Keratinocyte (primary cell): ENCODE data around the gene SELENOP. TPM values are rescaled to one million over a fixed set of nuclear protein-coding genes. Genes with fewer than 3 reads are reported as not detected.

Source experiments
- DNase-seq: peaks from one replicate; pipeline ENCODE4 v3.0.0-alpha.2; 2011; ENCODE audit warnings: low read depth, missing footprints, low spot score
- FAIRE-seq: peaks from 2 replicates; lab custom pipeline; 2011; peaks lifted over from hg19 to GRCh38; lab: Jason Lieb, UNC
- H2AFZ ChIP-seq: 2 replicates; pipeline ENCODE4 v1.6.0; 2012; ENCODE audit warnings: low read length, control low read depth, inconsistent platforms; ENCODE audit not compliant: control insufficient read depth
- H3K27ac ChIP-seq: 2 replicates; pipeline ENCODE4 v1.5.1; 2011; ENCODE audit warnings: low read length; ENCODE audit not compliant: control insufficient read depth, insufficient read depth
- H3K27me3 ChIP-seq: 3 replicates; pipeline ENCODE4 v1.6.0; 2011; ENCODE audit warnings: low read length; ENCODE audit not compliant: control insufficient read depth, insufficient read depth; ENCODE audit errors: extremely low read depth
- H3K36me3 ChIP-seq, 2 experiments: 2 replicates in 1 of 2; 3 replicates in 1 of 2; pipeline ENCODE4 v1.5.1; 2011; ENCODE audit warnings: low read length in 2 of 2, mild to moderate bottlenecking in 1 of 2; ENCODE audit not compliant: control insufficient read depth in 2 of 2, insufficient read depth in 2 of 2; ENCODE audit errors: extremely low read depth in 1 of 2
- H3K4me1 ChIP-seq: 3 replicates; pipeline ENCODE4 v1.5.1; 2011; ENCODE audit warnings: low read length; ENCODE audit not compliant: control insufficient read depth, insufficient read depth; ENCODE audit errors: extremely low read depth
- H3K4me2 ChIP-seq: 3 replicates; pipeline ENCODE4 v1.6.0; 2011; ENCODE audit warnings: low read depth, low read length; ENCODE audit not compliant: control insufficient read depth, insufficient read depth; ENCODE audit errors: extremely low read depth
- H3K4me3 ChIP-seq, 3 experiments: fragments of 200-600 bp in 1 of 3; sonication (generic) in 1 of 3; 2 replicates in 2 of 3; 3 replicates in 1 of 3; pipeline ENCODE4 v1.5.1; 2011 to 2016; ENCODE audit warnings: low read length in 3 of 3, mild to moderate bottlenecking in 3 of 3, control low read depth in 2 of 3, inconsistent platforms in 1 of 3, low read depth in 1 of 3, mixed read lengths in 1 of 3, mixed run types in 1 of 3, moderate library complexity in 1 of 3; ENCODE audit not compliant: control insufficient read depth in 2 of 3, insufficient read depth in 2 of 3; ENCODE audit errors: extremely low read depth in 1 of 3
- H3K79me2 ChIP-seq: 2 replicates; pipeline ENCODE4 v1.6.0; 2012; ENCODE audit warnings: low read length; ENCODE audit not compliant: control insufficient read depth, insufficient read depth
- H3K9ac ChIP-seq: 3 replicates; pipeline ENCODE4 v1.6.0; 2011; ENCODE audit warnings: low read length; ENCODE audit not compliant: control insufficient read depth, insufficient read depth; ENCODE audit errors: extremely low read depth
- H3K9me1 ChIP-seq: 3 replicates; pipeline ENCODE4 v1.6.0; 2011; ENCODE audit warnings: low read length; ENCODE audit not compliant: control insufficient read depth, insufficient read depth; ENCODE audit errors: extremely low read depth
- H3K9me3 ChIP-seq: 2 replicates; pipeline ENCODE4 v1.5.1; 2012; ENCODE audit warnings: low read depth, low read length; ENCODE audit not compliant: control insufficient read depth
- H4K20me1 ChIP-seq: 3 replicates; pipeline ENCODE4 v1.6.0; 2011; ENCODE audit warnings: low read length; ENCODE audit not compliant: control insufficient read depth, insufficient read depth; ENCODE audit errors: extremely low read depth
- CTCF ChIP-seq, 3 experiments: IDR thresholded peaks in 1 of 3; conservative IDR thresholded peaks in 1 of 3; optimal IDR thresholded peaks in 1 of 3; 2 replicates in 2 of 3; 3 replicates in 1 of 3; pipeline versions ENCODE3 to v1.5.1; 2011; ENCODE audit warnings: low read length in 3 of 3, mild to moderate bottlenecking in 3 of 3, moderate library complexity in 2 of 3, control low read depth in 1 of 3, inconsistent platforms in 1 of 3; ENCODE audit not compliant: insufficient read depth in 2 of 3; ENCODE audit errors: extremely low read depth in 1 of 3
- EZH2 ChIP-seq: IDR thresholded peaks from one replicate; pipeline ENCODE4 v1.6.1; 2012; ENCODE audit warnings: inconsistent platforms, mild to moderate bottlenecking, low read length, moderate library complexity
- dilution Hi-C: fragments of 300-500 bp; cut with MboI; formaldehyde crosslinking; loops from one replicate; pipeline ENCODE4 v1.7.0; 2020; ENCODE audit warnings: low sequenced_read_pairs; ENCODE audit not compliant: extremely low pct_ligation_motif_present
- polyA plus RNA-seq, 5 experiments: library from polyadenylated mRNA; depleted of rRNA in 3 of 5; stranded (reverse) in 3 of 5; stranded (forward) in 1 of 5; unstranded in 1 of 5; fragments of >200 nt; gene quantifications; 1 replicate in 1 of 5; 2 replicates in 3 of 5; 3 replicates in 1 of 5; pipeline versions ENCODE4 v1.2.1 to v1.2.3, GENCODE V29; 2011 to 2012; ENCODE audit warnings: missing spikeins in 2 of 5, low read depth in 1 of 5, low replicate concordance in 1 of 5

SELENOP gene
- polyA plus RNA-seq, 1 donor (not counting 4 experiments of a cell fraction or from before 2014, with no cell fraction given): 10.4 TPM

DNA sequence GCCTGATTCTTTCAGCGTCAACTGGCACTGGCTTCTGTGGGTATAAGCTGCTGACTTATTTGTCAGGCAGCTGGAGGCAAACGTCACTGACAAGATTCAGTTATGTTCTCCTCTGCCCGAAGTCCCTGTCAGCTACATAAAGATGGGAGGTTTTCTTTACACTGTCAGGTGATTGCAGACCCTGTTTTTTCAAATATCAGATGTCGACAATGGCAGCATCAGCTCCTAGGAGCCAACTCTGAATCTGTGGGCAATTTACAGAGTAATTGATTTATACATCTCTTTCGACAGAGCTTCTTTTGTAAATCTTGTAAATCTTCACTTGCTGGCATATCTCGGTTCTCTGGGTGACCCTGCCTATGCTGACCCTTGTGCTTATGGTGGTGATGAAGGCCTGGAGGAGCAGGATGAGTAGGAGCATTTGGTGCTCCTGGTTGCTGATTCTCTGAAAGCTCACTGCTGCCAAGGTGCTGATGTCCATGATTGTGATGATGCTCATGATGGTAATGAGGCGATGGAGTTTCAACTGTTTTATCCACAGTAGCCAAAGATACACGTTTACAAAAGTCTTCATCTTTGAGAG lies 10.9 kb downstream of the SELENOP start:
- no peaks in the 10 kb centered on the region for H3K9me3 ChIP-seq

GRCh38 chr5:42799668-42800114 lies 12.0 kb downstream of the SELENOP start:
- no peak for TF ChIP-seq CTCF (optimal IDR thresholded peaks at IDR 0.05 in 1 of 3, IDR thresholded peaks at IDR 0.05 in 1 of 3, conservative IDR thresholded peaks at IDR 0.05 in 1 of 3; ENCODE audit: extremely low read depth in 1 of 3, insufficient read depth in 2 of 3, low read length in 3 of 3)
- no peak for TF ChIP-seq EZH2
- no peaks in the 10 kb centered on the region for H3K36me3 ChIP-seq

More for the DNA sequence above, 10.9 kb downstream of the SELENOP start:
- H3K9me1 ChIP-seq: no peaks in the 10 kb centered on the region
- DNase-seq (no peak), FAIRE-seq (no peak)
- no peaks in the 10 kb centered on the region for H4K20me1 ChIP-seq
- no peak overlapping the region for H3K4me3 ChIP-seq
- H3K79me2 ChIP-seq: no peaks in the 10 kb centered on the region
- TF ChIP-seq EZH2: no peak
- no peak for TF ChIP-seq CTCF (optimal IDR thresholded peaks at IDR 0.05 in 1 of 3, IDR thresholded peaks at IDR 0.05 in 1 of 3, conservative IDR thresholded peaks at IDR 0.05 in 1 of 3; ENCODE audit: extremely low read depth in 1 of 3, insufficient read depth in 2 of 3, low read length in 3 of 3)
- H3K36me3 ChIP-seq: no peaks in the 10 kb centered on the region
- H3K27me3 ChIP-seq: no peaks in the 10 kb centered on the region
- no peaks in the 10 kb centered on the region for H3K4me1 ChIP-seq
- H3K4me2 ChIP-seq: no peak overlapping the region
- H3K27ac ChIP-seq: no peak overlapping the region
- no peak overlapping the region for H3K9ac ChIP-seq
- dilution Hi-C loops: no loop called here
- H2AFZ ChIP-seq: no peak overlapping the region

More at GRCh38 chr5:42799668-42800114, 12.0 kb downstream of the SELENOP start:
- Histone ChIP-seq H3K79me2 (no peaks in the 10 kb centered on the region), H3K9me1 (no peaks in the 10 kb centered on the region), H3K4me3 (no peak overlapping the region), H3K9ac (no peak overlapping the region), H3K4me1 (no peaks in the 10 kb centered on the region), H3K27ac (no peak overlapping the region), H3K27me3 (no peaks in the 10 kb centered on the region), H3K9me3 (no peaks in the 10 kb centered on the region), H4K20me1 (no peaks in the 10 kb centered on the region), H3K4me2 (no peak overlapping the region), H2AFZ (no peak overlapping the region)
- DNase-seq (no peak), FAIRE-seq (no peak)
- dilution Hi-C loops: no loop called here
